NCI-H2081 (cell line): ENCODE results near the gene WDR36.

Experiments used
- DNase-seq, 2 experiments: peaks; one replicate each; lab custom pipeline; 2025; lab: John Stamatoyannopoulos, UW

The WDR36 gene

GRCh38 chr5:111092062-111092853, at the start of gene WDR36:
WDR36 (plus strand) TSS chr5:111092348; CDS start chr5:111092457, 109 bp downstream.
- peak; percentile 87 to 93 for DNase-seq

- DNase-seq: no peak
Measured at GRCh38 chr5:111043712-111044506, 48.2 kb upstream of the WDR36 start.

- DNase-seq: no peak
Measured at GRCh38 chr5:111058064-111058463, 34.1 kb upstream of the WDR36 start.

- DNase-seq: no peak
Measured at GRCh38 chr5:111060169-111060568, 32.0 kb upstream of the WDR36 start.

GRCh38 chr5:111061618-111062017, 30.5 kb upstream of the WDR36 start:
- DNase-seq: no peak

- DNase-seq: no peak
Measured at GRCh38 chr5:111063709-111064322, 28.3 kb upstream of the WDR36 start.

GRCh38 chr5:111066261-111066938, 25.7 kb upstream of the WDR36 start:
- no peak for DNase-seq

- DNase-seq: no peak
Measured at GRCh38 chr5:111068213-111068612, 23.9 kb upstream of the WDR36 start.

GRCh38 chr5:111069839-111070238, 22.3 kb upstream of the WDR36 start:
- DNase-seq: no peak

- no peak for DNase-seq
Measured at GRCh38 chr5:111070272-111071134, 21.6 kb upstream of the WDR36 start.

- DNase-seq: no peak
Measured at GRCh38 chr5:111071413-111071812, 20.7 kb upstream of the WDR36 start, which contains the start of gene TSLP. TSLP (plus strand) TSS chr5:111071713; CDS start chr5:111071891, 178 bp downstream.

GRCh38 chr5:111072949-111073682, 19.0 kb upstream of the WDR36 start:
- peak; percentile 4 to 24 for DNase-seq

GRCh38 chr5:111074244-111074643, 17.9 kb upstream of the WDR36 start:
- DNase-seq: no peak

- DNase-seq: no peak
Measured at GRCh38 chr5:111075520-111075919, 16.6 kb upstream of the WDR36 start.

GRCh38 chr5:111076091-111076490, 16.1 kb upstream of the WDR36 start:
- DNase-seq: no peak

GRCh38 chr5:111077678-111078077, 14.5 kb upstream of the WDR36 start:
- DNase-seq: no peak

- DNase-seq: no peak
Measured at GRCh38 chr5:111079846-111080245, 12.3 kb upstream of the WDR36 start.

GRCh38 chr5:111083323-111083722, 8.8 kb upstream of the WDR36 start:
- DNase-seq: peak; percentile 14 to 83

GRCh38 chr5:111095982-111096381, 3.8 kb downstream of the WDR36 start:
- no peak for DNase-seq

- DNase-seq: no peak
Measured at GRCh38 chr5:111099058-111099778, 7.1 kb downstream of the WDR36 start.
